COR-L47 (cell line): Measurements from ENCODE around the gene SPTLC2.
"Not testable (repeated sequence)": the region's sequence is repeated elsewhere in the genome, so short reads cannot be mapped to it uniquely, and the experiment has no call there.

Source experiments
- DNase-seq: peaks from one replicate; lab custom pipeline; 2025; lab: John Stamatoyannopoulos, UW

Gene SPTLC2

DNA sequence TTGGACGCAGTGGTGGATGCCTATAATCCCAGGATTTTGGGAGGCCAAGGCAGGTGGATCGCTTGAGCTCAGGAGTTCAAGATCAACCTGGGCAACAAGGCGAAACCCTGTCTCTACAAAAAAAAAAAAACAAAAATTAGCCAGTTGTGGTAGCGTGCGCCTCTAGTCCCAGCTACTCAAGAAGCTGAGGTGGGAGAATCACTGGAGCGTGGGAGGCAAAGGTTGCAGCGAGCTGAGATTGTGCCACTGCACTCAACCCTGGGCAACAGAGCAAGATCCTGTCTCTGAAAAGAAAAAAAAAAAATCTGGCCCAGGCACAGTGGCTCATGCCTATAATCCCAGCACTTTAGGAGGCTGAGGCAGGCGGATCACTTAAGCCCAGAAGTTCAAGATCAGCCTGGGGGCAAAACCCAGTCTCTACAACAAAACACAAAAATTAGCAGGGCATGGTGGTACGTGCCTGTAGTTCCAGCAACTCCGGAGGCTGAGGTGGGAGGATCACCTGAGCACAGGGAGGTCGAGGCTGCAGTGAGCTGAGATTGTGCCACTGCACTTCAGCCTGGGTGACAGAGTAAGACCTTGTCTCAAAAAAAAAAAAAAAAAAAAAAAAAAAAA is 27.9 kb downstream of the SPTLC2 start:
- not testable (repeated sequence) for DNase-seq

DNA sequence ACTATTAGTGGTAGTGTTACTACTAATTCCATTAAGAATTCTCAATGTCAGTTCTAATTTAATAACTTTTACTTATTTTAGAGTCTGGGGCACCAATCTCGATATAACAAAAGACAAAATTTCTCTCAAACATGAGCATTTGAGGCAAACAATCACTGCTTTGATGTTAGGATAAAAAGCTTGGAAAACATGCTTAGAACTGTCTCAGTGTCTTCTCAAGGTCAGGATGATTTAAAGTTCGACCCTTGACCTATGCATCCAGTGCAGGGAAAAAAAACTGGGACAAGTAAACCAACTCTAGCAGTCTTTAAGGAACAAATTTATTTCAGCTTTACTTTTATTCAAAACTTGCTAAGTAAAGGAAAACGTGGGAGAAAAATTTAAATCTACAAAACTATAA is 31.1 kb downstream of the SPTLC2 start:
- no peak for DNase-seq

DNA sequence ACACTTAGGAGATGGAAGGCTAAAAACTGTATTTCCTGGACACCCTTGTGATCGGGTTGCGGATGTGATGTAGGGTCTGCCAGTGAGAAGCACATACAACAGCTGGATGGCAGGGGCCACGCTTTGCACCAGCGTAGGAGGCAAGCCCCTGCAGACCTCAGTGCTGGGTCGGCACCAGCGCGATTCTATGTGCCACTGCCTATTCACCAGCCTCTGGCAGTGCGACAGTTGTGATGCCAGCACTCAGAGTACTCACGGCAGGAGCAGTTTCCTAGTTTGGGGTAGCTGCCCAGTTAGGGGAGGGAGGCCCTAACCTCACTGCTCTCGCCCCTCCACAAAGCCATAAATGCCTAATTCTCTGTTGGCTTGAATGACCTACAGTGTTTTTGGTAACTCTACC is 31.6 kb downstream of the SPTLC2 start:
- no peak for DNase-seq

DNA sequence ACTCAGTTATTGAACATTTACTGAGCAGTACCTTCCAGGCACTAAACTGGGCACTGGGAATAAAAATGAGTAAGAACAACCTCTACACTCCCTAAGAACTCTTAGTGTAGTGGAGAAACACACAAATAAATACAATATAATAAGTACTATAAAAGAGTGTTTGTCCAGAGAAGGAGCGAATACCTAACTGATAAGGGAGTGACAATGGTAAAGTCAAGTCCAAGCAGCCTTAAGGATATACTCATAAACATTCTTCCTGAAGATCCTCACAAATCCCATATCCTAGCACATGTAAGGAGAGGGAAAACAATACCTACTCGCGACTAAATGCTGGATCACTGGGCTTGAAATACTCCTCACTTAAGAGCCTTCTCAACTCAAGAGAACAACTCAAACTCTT is 32.8 kb downstream of the SPTLC2 start:
- DNase-seq: no peak

DNA sequence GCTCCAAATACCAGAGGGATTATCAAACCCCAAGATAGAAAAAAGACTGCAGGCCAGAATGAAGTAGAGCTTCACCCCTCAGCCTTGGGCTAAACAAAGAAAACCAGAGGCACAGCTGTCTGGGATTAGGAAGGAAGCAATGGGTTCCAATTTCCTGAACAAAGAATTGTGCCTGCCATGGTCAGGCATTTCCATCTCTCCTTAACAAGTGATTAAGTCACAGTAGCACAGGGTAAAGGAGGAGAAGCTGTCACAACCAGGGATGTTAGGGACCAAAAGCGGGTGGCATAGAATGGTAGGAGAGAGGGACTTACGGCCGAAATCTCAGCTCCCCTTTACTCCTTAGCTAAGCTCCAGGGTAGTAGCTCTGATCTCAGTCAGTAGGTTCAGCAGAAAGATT is 33.9 kb downstream of the SPTLC2 start:
- DNase-seq: no peak

DNA sequence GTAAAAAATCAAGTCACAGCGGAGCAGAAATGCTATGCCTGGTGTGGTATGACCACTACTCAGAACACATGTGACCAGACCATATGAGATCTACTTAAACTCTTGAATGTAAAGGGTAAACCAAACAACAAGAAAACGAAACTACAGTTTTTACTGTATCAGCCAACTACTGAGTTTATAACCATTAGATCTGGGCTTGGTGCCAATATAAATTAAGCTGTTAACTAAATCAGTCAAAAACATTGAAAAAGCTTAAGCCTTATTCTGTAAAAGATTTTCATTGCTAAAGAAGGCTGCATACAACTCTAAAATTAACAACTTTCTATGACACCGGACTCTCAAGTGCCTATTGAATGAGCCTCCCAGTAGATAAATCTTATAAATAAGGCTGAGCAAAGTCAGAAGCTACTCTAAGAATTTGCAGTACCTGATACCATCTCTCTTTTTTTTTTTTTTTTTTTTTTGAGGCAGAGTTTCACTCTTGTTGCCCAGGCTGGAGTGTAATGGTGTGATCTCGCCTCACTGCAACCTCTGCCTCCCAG is 35.4 kb downstream of the SPTLC2 start:
- DNase-seq: peak; percentile 43

DNA sequence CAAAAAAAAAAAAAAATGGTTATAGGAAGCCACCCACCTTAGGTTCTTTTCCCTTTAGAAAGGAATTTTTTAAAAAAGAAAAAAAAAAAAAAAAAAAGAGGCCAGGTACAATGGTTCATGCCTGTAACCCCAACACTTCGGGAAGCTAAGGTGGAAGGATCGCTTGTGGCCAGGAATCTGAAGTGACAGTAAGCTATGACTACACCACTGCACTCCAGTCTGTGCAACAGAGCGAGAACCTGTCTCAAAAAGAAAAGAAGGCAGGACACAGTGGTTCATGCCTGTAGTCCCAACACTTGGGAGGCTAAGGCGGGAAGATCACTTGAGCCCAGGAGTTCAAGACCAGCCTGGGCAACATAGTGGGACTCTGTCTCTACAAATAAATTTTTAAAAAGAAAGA is 36.0 kb downstream of the SPTLC2 start:
- DNase-seq: no peak

DNA sequence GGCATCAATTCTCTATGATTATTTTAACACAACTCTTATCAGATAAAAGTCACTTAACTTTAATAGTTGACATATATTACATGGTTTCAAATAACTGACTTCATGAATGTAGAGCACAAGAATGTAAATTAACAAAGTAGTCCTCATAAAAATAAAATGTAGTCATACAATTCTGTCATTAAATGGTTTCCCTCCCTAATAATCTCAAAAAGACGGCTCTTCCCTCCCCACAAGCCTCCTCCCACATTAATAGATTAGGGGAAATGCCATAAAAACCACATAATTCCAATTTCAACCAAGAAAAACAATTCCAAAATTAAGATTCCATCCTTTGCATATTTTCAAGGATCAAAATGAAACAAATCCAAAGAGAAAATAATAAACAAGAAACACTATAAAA is 36.7 kb downstream of the SPTLC2 start:
- no peak for DNase-seq

DNA sequence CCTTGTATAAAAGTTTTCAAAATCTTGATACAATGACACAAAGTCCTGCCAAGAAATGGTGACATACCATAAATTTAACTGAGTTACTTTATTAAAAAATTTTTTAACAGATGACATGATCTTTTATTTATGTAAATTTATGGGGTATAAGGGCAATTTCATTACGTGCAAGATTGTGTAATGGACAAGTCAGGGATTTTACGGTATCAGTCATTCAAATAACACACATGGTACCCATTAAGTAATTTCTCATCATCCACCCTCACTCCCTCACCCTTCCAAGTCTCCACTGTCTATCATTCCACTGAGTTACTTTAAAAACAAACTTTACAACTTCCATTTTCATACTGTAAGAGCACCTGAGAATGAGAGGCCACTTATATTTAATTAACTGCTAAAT is 37.4 kb downstream of the SPTLC2 start:
- DNase-seq: no peak

DNA sequence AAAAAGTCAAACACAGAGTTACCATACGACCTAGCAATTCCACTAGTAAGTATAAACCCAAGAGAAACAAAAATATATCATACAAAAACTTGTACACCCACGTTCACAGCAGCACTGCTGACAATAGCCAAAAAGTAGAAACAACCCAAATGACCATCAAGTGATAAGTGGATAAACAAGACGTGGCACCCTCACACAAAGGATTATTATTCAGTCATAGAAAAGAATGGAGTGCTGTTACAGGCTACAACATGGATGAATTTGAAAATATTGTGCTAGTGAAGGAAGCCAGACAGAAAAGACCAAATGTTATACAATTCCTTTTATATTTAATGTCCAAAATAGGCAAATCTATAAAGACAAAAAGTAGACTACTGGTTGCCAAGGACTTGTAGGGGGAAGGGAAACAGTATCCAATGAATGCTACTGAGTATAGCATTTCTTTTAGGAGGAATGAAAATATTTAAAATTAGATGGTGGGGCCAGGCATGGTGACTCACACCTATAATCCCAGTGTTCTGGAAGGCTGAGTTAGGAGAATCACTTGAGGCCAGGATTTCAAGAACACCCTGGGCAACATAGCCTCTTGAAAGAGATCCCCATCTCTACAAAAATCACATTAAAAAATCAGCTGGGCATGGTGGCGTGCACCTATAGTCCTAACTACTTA is 41.9 kb downstream of the SPTLC2 start:
- no peak for DNase-seq

DNA sequence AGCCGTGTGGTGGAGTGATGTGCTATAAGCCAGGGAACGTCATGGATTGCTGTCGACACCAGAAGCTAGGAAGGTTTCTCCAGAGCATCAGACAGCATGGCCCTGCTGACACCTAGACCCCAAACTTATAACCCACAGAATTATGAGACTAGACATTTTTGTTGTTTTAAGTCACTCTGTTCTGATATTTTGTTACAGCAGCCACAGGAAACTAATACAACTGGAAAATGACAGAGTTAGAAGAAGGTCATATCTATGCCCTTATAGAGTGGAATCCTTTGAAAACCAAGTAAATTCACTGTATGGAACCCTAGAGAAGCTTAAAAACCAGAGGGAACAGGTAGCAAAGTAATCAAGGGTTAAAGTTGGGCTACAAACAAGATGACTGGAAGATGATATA is 42.5 kb downstream of the SPTLC2 start:
- DNase-seq: no peak

DNA sequence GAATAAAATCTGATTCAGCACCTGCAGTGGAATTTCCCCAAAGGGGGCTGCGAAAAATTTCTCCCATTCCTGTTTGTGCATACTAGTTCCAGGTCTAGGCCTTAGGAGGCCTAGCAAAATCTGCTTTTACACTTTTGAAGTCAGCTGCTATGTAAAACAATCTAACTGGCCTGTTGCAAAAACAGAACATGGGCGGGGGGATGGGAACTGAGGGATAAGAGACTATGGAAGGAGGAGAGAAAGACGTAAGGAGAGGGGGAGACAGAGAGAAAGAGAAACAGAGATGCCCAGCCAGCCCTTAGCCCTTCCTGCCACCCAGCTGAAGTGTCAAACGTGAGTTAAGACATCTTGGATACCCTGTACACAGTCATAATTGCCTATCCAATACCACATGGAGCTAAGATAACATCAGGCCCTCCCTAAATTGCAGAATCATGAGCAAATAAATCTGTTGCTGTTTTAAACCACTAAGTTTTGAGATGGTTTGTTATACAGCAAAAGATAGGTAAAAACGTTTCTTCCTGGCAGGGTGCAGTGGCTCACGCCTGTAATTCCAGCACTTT is 45.6 kb downstream of the SPTLC2 start:
- DNase-seq: no peak

DNA sequence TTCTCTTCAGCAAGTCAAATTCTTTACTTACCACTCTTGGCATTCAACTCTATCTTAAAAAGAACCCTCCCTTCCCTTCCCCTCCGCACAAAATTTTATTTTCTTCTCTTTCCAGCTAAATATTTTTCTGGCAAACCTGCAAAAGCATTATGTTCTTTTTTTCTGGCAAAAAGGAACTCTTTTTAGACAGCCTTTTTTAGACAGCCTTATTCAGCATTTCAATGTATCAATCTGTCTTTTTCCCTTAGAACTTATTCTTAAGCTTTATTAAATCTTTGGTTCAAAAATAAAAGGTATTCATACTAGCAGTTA is 50.5 kb downstream of the SPTLC2 start:
- DNase-seq: no peak

DNA sequence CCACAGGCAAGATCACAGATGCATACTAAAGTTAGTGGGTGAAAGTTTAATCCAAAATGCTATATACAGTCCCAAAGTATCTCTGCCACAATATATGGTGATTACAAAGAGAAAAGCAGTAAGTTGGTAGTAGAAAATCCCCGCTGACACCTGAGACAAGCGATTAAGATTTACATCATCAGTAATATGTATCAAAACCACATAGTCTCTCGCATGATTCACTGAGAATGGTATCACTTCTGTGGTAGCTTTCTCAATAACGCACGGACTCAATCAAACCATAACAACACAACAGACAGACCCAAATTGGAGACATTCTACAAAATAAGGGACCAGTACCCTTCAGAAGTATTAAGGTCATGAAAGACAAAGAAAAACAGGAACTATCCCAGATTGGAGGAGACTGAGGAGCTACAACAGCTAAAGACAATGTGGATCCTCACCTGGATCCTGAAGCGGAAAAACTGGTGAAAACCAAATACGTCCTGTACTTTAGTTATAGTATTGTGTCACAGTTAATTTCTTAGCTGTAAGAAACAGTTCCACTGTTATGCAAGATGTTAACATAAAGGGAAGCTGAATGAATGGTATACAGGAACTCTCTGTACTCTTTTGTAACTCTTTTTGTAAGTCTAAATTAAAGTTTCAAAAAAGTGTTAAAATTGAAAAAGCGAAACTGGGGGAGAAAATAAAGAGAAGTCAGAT is 51.0 kb downstream of the SPTLC2 start:
- no peak for DNase-seq

DNA sequence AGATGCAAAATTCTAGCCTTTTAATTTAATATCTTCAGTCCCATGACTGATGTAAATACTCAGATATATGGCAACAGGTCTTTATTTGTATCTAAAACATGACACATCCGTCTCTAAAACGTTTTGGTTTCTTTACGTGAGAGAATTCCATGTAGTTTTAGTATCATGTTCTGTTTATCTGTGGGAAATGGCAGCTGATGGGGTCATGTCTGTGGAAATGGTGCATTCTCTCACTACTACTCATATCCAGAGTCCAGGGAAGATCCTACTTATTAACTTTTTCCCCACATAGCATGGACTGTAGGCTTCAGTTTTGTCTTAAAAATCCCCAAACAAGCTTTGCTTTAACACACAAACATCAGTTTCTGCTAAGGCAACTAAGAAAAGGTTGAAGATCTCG is 53.8 kb downstream of the SPTLC2 start:
- no peak for DNase-seq

DNA sequence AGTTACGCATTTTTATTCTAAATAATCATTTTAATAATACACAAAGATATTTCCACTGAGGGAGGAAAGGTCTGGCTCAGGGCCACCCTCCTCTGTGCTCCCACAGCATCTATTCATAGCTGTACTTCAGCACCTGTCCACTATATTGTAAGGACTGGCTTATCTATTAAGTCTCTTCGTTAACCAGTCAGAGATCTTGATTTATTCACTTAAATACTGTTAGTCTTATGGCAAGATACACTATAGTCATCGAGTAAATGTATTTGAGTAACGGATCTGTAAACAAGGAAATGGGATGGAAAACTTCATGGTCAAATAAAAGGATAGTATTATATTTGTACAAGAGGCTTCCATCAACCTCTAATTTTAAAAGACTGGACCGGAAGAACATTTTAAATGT is 54.6 kb downstream of the SPTLC2 start:
- DNase-seq: no peak

DNA sequence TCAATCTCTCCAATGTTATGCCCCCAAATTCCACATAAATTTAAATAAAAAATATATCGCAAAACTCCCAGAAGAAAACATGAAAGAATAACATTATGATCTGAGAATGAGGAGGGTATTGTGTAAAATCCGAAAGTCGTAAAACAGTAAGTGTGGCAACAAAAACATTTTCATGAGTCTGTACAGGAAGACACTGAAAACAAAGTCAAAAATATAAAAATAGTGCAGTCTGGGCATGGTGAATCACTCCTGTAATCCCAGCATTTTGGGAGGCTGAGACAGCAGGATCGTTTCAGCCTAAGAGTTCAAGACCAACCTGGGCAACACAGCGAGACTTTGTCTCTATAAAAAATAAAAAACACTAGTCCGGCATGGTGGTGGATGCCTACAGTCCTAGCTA is 57.1 kb downstream of the SPTLC2 start:
- no peak for DNase-seq

DNA sequence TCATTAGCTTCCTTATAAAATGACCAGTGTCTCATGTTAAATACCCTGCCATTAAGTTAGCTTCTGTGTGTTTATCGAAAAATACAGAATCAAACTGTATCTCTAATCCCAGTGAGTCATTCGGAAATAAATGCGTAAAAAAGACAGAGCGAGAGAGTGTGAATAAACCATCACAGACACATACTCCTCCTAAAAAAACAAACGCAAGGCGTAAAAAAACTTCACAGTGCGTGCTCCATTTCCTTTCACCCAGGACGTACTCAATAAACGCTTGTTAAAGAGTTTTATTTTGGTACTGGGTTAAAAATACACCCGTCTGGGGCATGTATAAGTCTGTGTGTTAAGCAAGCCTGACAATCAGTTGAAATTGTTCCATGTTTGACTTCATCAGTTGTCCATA is 59.0 kb downstream of the SPTLC2 start:
- no peak for DNase-seq

DNA sequence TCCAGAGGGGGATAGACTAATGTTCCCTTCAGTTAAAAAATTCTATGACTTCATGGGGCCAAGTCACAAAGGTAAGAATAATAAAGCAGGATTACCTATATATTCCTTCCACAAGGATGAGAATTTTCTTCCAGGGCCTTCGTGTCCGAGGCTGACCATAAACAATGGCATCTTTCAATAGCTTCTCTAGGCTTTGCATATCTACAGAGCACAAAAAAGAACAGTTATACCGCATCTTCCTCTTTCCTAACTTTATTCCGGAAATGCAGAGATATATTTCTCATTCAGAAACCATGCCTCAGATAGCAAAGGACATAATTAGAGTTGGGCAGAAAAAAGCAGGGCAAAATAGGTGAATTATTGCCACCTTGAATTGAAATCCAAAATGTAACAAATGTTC is 59.5 kb downstream of the SPTLC2 start:
- no peak for DNase-seq

DNA sequence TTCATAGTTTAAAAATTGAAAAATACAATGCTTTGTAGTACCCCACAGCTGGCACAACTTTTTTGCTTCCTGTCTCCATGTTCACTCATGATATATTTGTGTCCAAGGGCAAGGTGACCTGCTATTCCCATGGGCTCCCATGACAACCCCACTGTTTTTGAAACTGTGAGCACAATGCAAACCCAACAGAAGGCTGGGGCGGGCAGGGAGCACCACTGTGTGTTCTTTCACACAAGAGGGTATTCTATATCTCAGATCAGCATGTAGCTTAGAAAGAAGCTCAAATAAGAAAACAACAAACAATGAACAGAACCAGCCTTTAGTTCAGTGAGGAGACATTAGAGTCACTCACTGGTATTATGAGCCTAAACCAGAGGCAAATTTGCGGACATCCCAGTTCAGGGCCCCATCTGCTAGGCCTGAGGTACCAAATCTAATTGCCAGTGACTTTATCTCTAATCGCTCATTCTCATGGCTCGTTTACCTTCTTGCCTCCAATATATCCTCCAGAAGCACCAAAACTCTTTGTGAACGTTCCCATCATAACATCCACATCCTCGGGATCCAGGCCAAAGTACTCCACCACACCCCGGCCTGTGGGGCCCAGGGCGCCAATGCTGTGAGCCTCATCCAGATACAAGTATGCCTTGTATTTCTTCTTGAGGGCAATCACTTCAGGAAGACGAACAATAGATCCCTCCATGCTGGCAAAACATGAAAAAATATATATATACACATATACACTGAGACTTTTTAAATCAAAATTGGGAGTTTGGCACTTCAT is 61.4 kb downstream of the SPTLC2 start:
- no peak for DNase-seq

DNA sequence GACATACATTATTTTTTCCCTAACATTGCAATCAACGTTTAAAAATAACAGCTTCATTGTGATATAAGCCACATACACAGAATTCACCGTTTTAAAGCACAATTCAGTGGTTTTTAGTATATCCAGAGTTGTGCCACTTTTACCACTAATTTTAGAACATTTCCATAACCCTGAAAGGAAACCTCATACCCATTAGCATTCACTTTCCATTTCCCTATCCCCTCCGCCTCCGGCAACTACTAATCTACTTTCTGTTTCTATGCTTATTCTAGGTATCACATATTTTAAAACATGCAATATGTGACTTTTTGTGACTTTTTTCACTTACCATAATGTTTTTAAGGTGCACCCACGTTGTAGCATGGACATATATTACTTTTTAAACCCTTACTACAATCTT is 62.2 kb downstream of the SPTLC2 start:
- no peak for DNase-seq

DNA sequence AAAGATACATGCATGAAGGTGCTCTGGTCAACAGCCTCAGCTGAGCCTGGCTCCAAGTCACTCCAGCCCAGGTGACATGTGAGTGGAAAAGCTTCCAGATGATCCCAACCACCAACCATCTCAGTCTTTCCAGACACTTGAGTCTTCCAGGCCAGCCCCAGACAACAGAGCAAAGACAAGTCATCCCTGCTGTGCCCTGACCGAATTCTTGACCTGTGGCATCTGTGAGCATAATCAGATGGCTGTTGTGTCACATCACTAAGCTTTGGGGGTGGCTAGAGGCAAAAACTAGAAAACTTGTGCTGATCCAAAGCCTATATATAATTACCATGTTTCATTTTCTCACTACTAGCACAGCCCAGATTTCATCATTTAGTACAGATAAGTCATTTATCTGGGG is 67.0 kb downstream of the SPTLC2 start:
- no peak for DNase-seq
